PC-9 (cell line): ENCODE data around the gene HIPK4. TPM values are rescaled to one million over a fixed set of nuclear protein-coding genes. Genes with fewer than 3 reads are reported as not detected.
A peak's percentile ranks its signal among the peaks of the same experiment; 100 is the strongest.

Experiments used
- Bru-seq: library from RNA; stranded (reverse); fragments of 400-500 nt; gene quantifications from one replicate; lab custom pipeline; 2021; lab: Mats Ljungman, UMichigan
- BruChase-seq, 2 experiments: library from RNA; stranded (reverse); fragments of 400-500 nt; gene quantifications; one replicate each; lab custom pipeline; 2021; lab: Mats Ljungman, UMichigan
- BruUV-seq: library from RNA; stranded (reverse); fragments of 400-500 nt; replicated peaks from 2 replicates; lab custom pipeline; 2021; lab: Mats Ljungman, UMichigan
- CTCF ChIA-PET: fragments of 300-600 bp; sonication (Branson Sonifier 250); formaldehyde crosslinking; loops from one replicate; lab custom pipeline; 2022; ENCODE audit warnings: antibody characterized with exemption; lab: Charles Lee
- POLR2A ChIA-PET: fragments of 300-600 bp; sonication (Branson Sonifier 250); formaldehyde crosslinking; loops from one replicate; lab custom pipeline; 2022; ENCODE audit warnings: antibody characterized with exemption; ENCODE audit not compliant: unreplicated experiment; lab: Charles Lee
- DNase-seq, 2 experiments: peaks; one replicate each; pipeline versions ENCODE4 v3.0.0 to v3.0.0-alpha.2; 2015 to 2022; ENCODE audit warnings: mixed read lengths in 1 of 2
- H2AFZ ChIP-seq: fragments of 200-600 bp; sonication (generic); 2 replicates; pipeline ENCODE4 v1.8.1; 2017; ENCODE audit warnings: antibody characterized with exemption
- H3F3A ChIP-seq: fragments of 200-600 bp; sonication (generic); 2 replicates; pipeline ENCODE4 v1.8.1; 2017; ENCODE audit warnings: antibody characterized with exemption, mild to moderate bottlenecking, low read depth; ENCODE audit not compliant: insufficient read depth
- H3K27ac ChIP-seq: fragments of 200-600 bp; sonication (generic); 2 replicates; pipeline ENCODE4 v1.6.1; 2016; ENCODE audit warnings: mixed run types
- H3K27me3 ChIP-seq: fragments of 200-600 bp; sonication (generic); 2 replicates; pipeline ENCODE4 v1.6.1; 2016; ENCODE audit warnings: low read depth, mixed run types; ENCODE audit not compliant: insufficient read depth
- H3K36me3 ChIP-seq: fragments of 200-600 bp; sonication (generic); 2 replicates; pipeline ENCODE4 v1.6.1; 2016; ENCODE audit warnings: low read depth, mixed run types
- H3K4me1 ChIP-seq: fragments of 200-600 bp; sonication (generic); replicated peaks from 2 replicates; pipeline ENCODE4 v1.6.1; 2016; ENCODE audit warnings: mixed run types; ENCODE audit not compliant: insufficient read depth
- H3K4me2 ChIP-seq: fragments of 200-600 bp; sonication (generic); 2 replicates; pipeline ENCODE4 v1.6.1; 2017; ENCODE audit warnings: mixed run types
- H3K4me3 ChIP-seq: fragments of 200-600 bp; sonication (generic); 2 replicates; pipeline ENCODE4 v1.6.1; 2016; ENCODE audit warnings: mixed run types
- H3K79me2 ChIP-seq: fragments of 200-600 bp; sonication (generic); 2 replicates; pipeline ENCODE4 v1.6.1; 2017; ENCODE audit warnings: low read depth, mixed run types
- H3K9me2 ChIP-seq: fragments of 200-600 bp; sonication (generic); 2 replicates; pipeline ENCODE4 v1.8.1; 2017; ENCODE audit warnings: mild to moderate bottlenecking; ENCODE audit not compliant: insufficient read depth
- H3K9me3 ChIP-seq: fragments of 200-600 bp; sonication (generic); 2 replicates; pipeline ENCODE4 v1.8.1; 2016; ENCODE audit warnings: low read depth; ENCODE audit not compliant: insufficient read depth
- H4K20me1 ChIP-seq: fragments of 200-600 bp; sonication (generic); 2 replicates; pipeline ENCODE4 v1.8.1; 2017; ENCODE audit not compliant: insufficient read depth
- EZH2 ChIP-seq: fragments of 200-600 bp; sonication (generic); IDR thresholded peaks from 2 replicates; pipeline ENCODE4 v1.8.0; 2017; ENCODE audit warnings: antibody characterized with exemption, low read depth
- intact Hi-C: fragments of 100-400 bp; cut with micrococcal nuclease; formaldehyde crosslinking; loops from one replicate; pipeline ENCODE4 v1.10.0; 2022; ENCODE audit not compliant: unreplicated experiment
- long read RNA-seq: library from polyadenylated mRNA; stranded (forward); transcript quantifications from one replicate; pipeline ENCODE4 v2.0.0, GENCODE V29; 2022
- total RNA-seq: library from RNA; stranded (reverse); gene quantifications from 2 replicates; pipeline ENCODE4 v1.2.3, GENCODE V29; 2021
- TF ChIP-seq, protein P1 (sequence below): fragments of 200-600 bp; sonication (generic); conservative IDR thresholded peaks from 2 replicates; pipeline ENCODE4 v1.6.1; 2017; ENCODE audit warnings: mixed run types, antibody characterized with exemption, mild to moderate bottlenecking, moderate library complexity

The HIPK4 gene, protein sequence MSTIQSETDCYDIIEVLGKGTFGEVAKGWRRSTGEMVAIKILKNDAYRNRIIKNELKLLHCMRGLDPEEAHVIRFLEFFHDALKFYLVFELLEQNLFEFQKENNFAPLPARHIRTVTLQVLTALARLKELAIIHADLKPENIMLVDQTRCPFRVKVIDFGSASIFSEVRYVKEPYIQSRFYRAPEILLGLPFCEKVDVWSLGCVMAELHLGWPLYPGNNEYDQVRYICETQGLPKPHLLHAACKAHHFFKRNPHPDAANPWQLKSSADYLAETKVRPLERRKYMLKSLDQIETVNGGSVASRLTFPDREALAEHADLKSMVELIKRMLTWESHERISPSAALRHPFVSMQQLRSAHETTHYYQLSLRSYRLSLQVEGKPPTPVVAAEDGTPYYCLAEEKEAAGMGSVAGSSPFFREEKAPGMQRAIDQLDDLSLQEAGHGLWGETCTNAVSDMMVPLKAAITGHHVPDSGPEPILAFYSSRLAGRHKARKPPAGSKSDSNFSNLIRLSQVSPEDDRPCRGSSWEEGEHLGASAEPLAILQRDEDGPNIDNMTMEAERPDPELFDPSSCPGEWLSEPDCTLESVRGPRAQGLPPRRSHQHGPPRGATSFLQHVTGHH
- total RNA-seq (0.37 and 0.38 TPM in 2 replicates), Bru-seq, nascent RNA (percentile 21 among the genes with signal in this experiment), BruChase-seq, experiment 1, labeled RNA remaining after a 2-hour chase (percentile 16 among the genes with signal in this experiment), BruChase-seq, experiment 2, labeled RNA remaining after a 6-hour chase (percentile 21 among the genes with signal in this experiment)
- long read RNA-seq, partial matches to known transcripts, result 2 of 5 reads
- long read RNA-seq, other reads (novel, unspliced or antisense), result 3 of 5 reads

DNA sequence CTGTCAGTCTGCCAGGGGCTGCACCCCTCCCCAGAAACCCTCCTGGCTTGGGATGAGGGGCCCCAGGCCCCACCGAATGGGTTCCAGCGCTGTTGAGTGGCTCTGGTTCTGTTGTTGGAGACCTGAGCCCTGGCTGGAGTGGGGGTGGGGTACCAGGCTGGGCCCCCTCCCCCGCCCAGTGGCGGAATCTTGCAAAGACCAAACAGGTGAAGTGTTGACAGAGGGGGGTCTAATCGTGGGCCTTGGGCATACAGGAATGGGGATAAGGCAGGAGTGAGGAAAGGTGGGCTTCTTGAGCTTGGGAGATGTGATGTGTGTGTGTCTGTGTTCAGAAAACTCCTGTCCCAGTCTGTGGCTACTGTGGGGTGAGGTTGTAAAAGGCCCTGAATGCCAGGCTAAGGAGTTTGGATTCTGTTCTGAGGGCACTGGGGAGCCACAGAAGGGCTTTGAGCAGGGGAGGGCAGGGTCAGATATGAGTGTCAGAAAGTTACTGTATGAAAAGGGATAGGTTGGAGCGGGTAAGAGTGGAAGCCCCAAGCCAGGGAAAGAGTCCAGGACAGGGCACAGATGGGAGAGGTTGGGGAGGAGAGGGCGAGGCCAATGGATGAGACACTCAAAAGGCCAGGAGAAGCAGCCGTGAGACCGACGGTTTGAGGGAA is at the start of gene HIPK4:
Gene HIPK4, minus strand, starts transcription at position 98 of the 659 bp plus-strand sequence. CDS start 279 bp downstream, outside the sequence.
- no peak for DNase-seq
- Histone ChIP-seq H3K4me1 (peaks cover 18% of the 10 kb centered on the region), H4K20me1 (no peaks in the 10 kb centered on the region), H3K36me3 (no peaks in the 10 kb centered on the region), H3K79me2 (no peaks in the 10 kb centered on the region), H3K27ac (no peak within 1 kb of the TSS), H3K4me3 (no peak within 1 kb of the TSS), H3K27me3 (no peaks in the 10 kb centered on the region), H3K9me3 (no peaks in the 10 kb centered on the region), H3K4me2 (no peak within 1 kb of the TSS), H3F3A (no peaks in the 10 kb centered on the region; the same call in 1 of the 2 replicates), H3K9me2 (no peaks in the 10 kb centered on the region), H2AFZ (no peak within 1 kb of the TSS)
- CTCF ChIA-PET, result no interaction called here
- POLR2A ChIA-PET, result no interaction called here
- no peak for TF ChIP-seq EZH2
- TF ChIP-seq, protein P1, sequence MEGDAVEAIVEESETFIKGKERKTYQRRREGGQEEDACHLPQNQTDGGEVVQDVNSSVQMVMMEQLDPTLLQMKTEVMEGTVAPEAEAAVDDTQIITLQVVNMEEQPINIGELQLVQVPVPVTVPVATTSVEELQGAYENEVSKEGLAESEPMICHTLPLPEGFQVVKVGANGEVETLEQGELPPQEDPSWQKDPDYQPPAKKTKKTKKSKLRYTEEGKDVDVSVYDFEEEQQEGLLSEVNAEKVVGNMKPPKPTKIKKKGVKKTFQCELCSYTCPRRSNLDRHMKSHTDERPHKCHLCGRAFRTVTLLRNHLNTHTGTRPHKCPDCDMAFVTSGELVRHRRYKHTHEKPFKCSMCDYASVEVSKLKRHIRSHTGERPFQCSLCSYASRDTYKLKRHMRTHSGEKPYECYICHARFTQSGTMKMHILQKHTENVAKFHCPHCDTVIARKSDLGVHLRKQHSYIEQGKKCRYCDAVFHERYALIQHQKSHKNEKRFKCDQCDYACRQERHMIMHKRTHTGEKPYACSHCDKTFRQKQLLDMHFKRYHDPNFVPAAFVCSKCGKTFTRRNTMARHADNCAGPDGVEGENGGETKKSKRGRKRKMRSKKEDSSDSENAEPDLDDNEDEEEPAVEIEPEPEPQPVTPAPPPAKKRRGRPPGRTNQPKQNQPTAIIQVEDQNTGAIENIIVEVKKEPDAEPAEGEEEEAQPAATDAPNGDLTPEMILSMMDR, result no peak
- BruUV-seq, result no TSS peak
- intact Hi-C loops, result loop anchor here (5.0 to 10.0 kb wide), 2 partner anchors 43 to 135 kb away; partner anchors contain the start of genes C19orf47 and PLD3

- no peak overlapping the region for H3K4me2 ChIP-seq
- H3K9me2 ChIP-seq, result no peaks in the 10 kb centered on the region
- no peaks in the 10 kb centered on the region for H3K27me3 ChIP-seq
- POLR2A ChIA-PET, result no interaction called here
- no peak for TF ChIP-seq EZH2
- TF ChIP-seq, protein P1, result no peak
- no peak for DNase-seq
- H2AFZ ChIP-seq, result no peak overlapping the region
- no peaks in the 10 kb centered on the region for H3K9me3 ChIP-seq
- CTCF ChIA-PET, result interaction anchor here (0.7 kb wide), 1 partner anchor 43 kb away, joined by 18 read pairs; no protein-coding TSS in a partner anchor
- H3K36me3 ChIP-seq, result no peaks in the 10 kb centered on the region; the same call in 1 of the 2 replicates
- H3F3A ChIP-seq, result peaks cover 57% of the 10 kb centered on the region
- no TSS peak for BruUV-seq
- no peak overlapping the region for H3K4me3 ChIP-seq
- peaks cover 22% of the 10 kb centered on the region for H3K79me2 ChIP-seq
- intact Hi-C loops, result no loop called here
- peaks cover 20% of the 10 kb centered on the region for H3K4me1 ChIP-seq
- H3K27ac ChIP-seq, result no peak overlapping the region
- H4K20me1 ChIP-seq, result peaks cover 20% of the 10 kb centered on the region
Observed at GRCh38 chr19:40438284-40438683, 48.3 kb upstream of the HIPK4 start.
